ENCODE results near the gene EBF3. TPM values are rescaled to one million over a fixed set of nuclear protein-coding genes. Genes with fewer than 3 reads are reported as not detected.

The EBF3 gene
- total and polyA plus RNA-seq, 11 donors: 3.6 to 8.8 (median 5.4) TPM

GRCh38 chr10:129873351-129873750 is 90.7 kb downstream of the EBF3 start:
- Histone ChIP-seq H3K4me3 (no peak overlapping the region), H3K9me3 (no peaks in the 10 kb centered on the region), H3K27ac (no peak overlapping the region), H3K4me1 (peaks cover 0 to 8% (median 0%) of the 10 kb centered on the region in 12 donors), H3K36me3 (peaks cover 0 to 62% (median 11%) of the 10 kb centered on the region in 9 donors), H3K27me3 (no peaks in the 10 kb centered on the region)
- WGBS, 4 donors: 94 to 95% (median 95%) methylated on average over 16 of the region's 16 CpGs
- TF ChIP-seq CTCF (IDR thresholded peaks at IDR 0.05) (no peak), POLR2A (IDR thresholded peaks at IDR 0.05) (no peak)
- no peak for ATAC-seq
- intact Hi-C loops (cut with DNase I): no loop called here
- DNase-seq: no peak

GRCh38 chr10:129871966-129872365 is 92.1 kb downstream of the EBF3 start:
- no peak overlapping the region for H3K27ac ChIP-seq
- no peak for DNase-seq
- intact Hi-C loops (cut with DNase I): no loop called here
- WGBS, 4 donors: 86 to 90% (median 88%) methylated on average over 8 of the region's 8 CpGs
- no peak for ATAC-seq
- no peaks in the 10 kb centered on the region for H3K9me3 ChIP-seq
- TF ChIP-seq POLR2A (IDR thresholded peaks at IDR 0.05) (no peak), CTCF (IDR thresholded peaks at IDR 0.05) (no peak)
- H3K4me3 ChIP-seq: no peak overlapping the region
- H3K4me1 ChIP-seq: peaks cover 0 to 8% (median 0%) of the 10 kb centered on the region in 12 donors
- no peaks in the 10 kb centered on the region for H3K27me3 ChIP-seq
- peaks cover 0 to 74% (median 21%) of the 10 kb centered on the region in 9 donors for H3K36me3 ChIP-seq

GRCh38 chr10:129870961-129871621 is 93.0 kb downstream of the EBF3 start:
- TF ChIP-seq CTCF (IDR thresholded peaks at IDR 0.05) (no peak), POLR2A (IDR thresholded peaks at IDR 0.05) (no peak)
- DNase-seq (no peak), ATAC-seq (peak in 2 of 4 donors; percentile 42 to 63)
- intact Hi-C loops (cut with DNase I): no loop called here
- 52 to 70% (median 64%) methylated on average over 17 of the region's 17 CpGs for WGBS, 4 donors
- H3K4me1 ChIP-seq: peaks cover 0 to 8% (median 0%) of the 10 kb centered on the region in 12 donors
- H3K36me3 ChIP-seq: peaks cover 0 to 78% (median 29%) of the 10 kb centered on the region in 9 donors
- no peak overlapping the region for H3K27ac ChIP-seq
- no peak overlapping the region for H3K4me3 ChIP-seq
- H3K27me3 ChIP-seq: no peaks in the 10 kb centered on the region
- no peaks in the 10 kb centered on the region for H3K9me3 ChIP-seq

GRCh38 chr10:129870474-129870757 is 93.7 kb downstream of the EBF3 start:
- ATAC-seq: no peak
- Histone ChIP-seq H3K27me3 (no peaks in the 10 kb centered on the region), H3K4me1 (peaks cover 0 to 8% (median 0%) of the 10 kb centered on the region in 12 donors), H3K9me3 (no peaks in the 10 kb centered on the region), H3K4me3 (no peak overlapping the region), H3K27ac (no peak overlapping the region), H3K36me3 (peaks cover 0 to 79% (median 31%) of the 10 kb centered on the region in 9 donors)
- no peak for DNase-seq
- intact Hi-C loops (cut with DNase I): no loop called here
- TF ChIP-seq CTCF (IDR thresholded peaks at IDR 0.05) (no peak), POLR2A (IDR thresholded peaks at IDR 0.05) (no peak)
- 93 to 97% (median 96%) methylated on average over 10 to 13 of the region's 13 CpGs for WGBS, 4 donors
